ENCODE results near the gene COL26A1. TPM values are rescaled to one million over a fixed set of nuclear protein-coding genes. Genes with fewer than 3 reads are reported as not detected.

Gene COL26A1
- total and polyA plus RNA-seq, 2 experiments from 2014 or later = 11.6 to 19.1 TPM

GRCh38 chr7:101442426-101443070 lies 79.9 kb downstream of the COL26A1 start:
- Histone ChIP-seq H3K36me3 (replicated peaks; ENCODE audit: insufficient read depth, low read depth) (no peaks in the 10 kb centered on the region), H3K4me1 (ENCODE audit: insufficient read depth) (peaks cover 14% of the 10 kb centered on the region), H4K20me1 (ENCODE audit: insufficient read depth, poor library complexity, severe bottlenecking) (no peaks in the 10 kb centered on the region), H2AFZ (no peak overlapping the region), H3K9me3 (ENCODE audit: low read depth) (no peaks in the 10 kb centered on the region), H3K4me2 (peak overlapping the region; percentile 53), H3K27ac (no peak overlapping the region), H3K27me3 (no peaks in the 10 kb centered on the region), H3K9me2 (replicated peaks; ENCODE audit: insufficient read depth) (no peaks in the 10 kb centered on the region), H3K4me3 (no peak overlapping the region), H3K79me2 (no peaks in the 10 kb centered on the region)
- TF ChIP-seq EZH2 (IDR thresholded peaks at IDR 0.05; ENCODE audit: borderline replicate concordance) (no peak), CTCF (IDR thresholded peaks at IDR 0.05; ENCODE audit: poor library complexity) (no peak), EZH2phosphoT487 (IDR thresholded peaks at IDR 0.05; ENCODE audit: low read depth, severe bottlenecking, unreplicated experiment) (no peak)
- no peak for DNase-seq (ENCODE audit: low spot score)
- 62% methylated on average over 15 of the region's 15 CpGs for WGBS (ENCODE audit: low lambda C conversion rate, missing lambda C conversion rate)

GRCh38 chr7:101450064-101450463 lies 87.4 kb downstream of the COL26A1 start:
- Histone ChIP-seq H3K9me2 (replicated peaks; ENCODE audit: insufficient read depth) (no peaks in the 10 kb centered on the region), H3K4me2 (no peak overlapping the region), H4K20me1 (ENCODE audit: insufficient read depth, poor library complexity, severe bottlenecking) (no peaks in the 10 kb centered on the region), H3K4me1 (ENCODE audit: insufficient read depth) (no peaks in the 10 kb centered on the region), H3K27ac (no peak overlapping the region), H3K9me3 (ENCODE audit: low read depth) (no peaks in the 10 kb centered on the region), H3K4me3 (no peak overlapping the region), H3K36me3 (replicated peaks; ENCODE audit: insufficient read depth, low read depth) (no peaks in the 10 kb centered on the region), H3K27me3 (no peaks in the 10 kb centered on the region), H2AFZ (no peak overlapping the region), H3K79me2 (no peaks in the 10 kb centered on the region)
- WGBS (ENCODE audit: low lambda C conversion rate, missing lambda C conversion rate) = 92% methylated on average over 4 of the region's 4 CpGs
- no peak for DNase-seq (ENCODE audit: low spot score)
- TF ChIP-seq EZH2 (IDR thresholded peaks at IDR 0.05; ENCODE audit: borderline replicate concordance) (no peak), EZH2phosphoT487 (IDR thresholded peaks at IDR 0.05; ENCODE audit: low read depth, severe bottlenecking, unreplicated experiment) (no peak), CTCF (IDR thresholded peaks at IDR 0.05; ENCODE audit: poor library complexity) (no peak)

- DNase-seq (ENCODE audit: low spot score) = no peak
Measured at GRCh38 chr7:101453617-101454016, 90.9 kb downstream of the COL26A1 start.

More at GRCh38 chr7:101453617-101454016, 90.9 kb downstream of the COL26A1 start:
- Histone ChIP-seq H3K27me3 (no peaks in the 10 kb centered on the region), H3K27ac (no peak overlapping the region), H3K4me3 (no peak overlapping the region), H3K36me3 (replicated peaks; ENCODE audit: insufficient read depth, low read depth) (no peaks in the 10 kb centered on the region), H3K9me2 (replicated peaks; ENCODE audit: insufficient read depth) (no peaks in the 10 kb centered on the region), H3K4me2 (no peak overlapping the region), H3K4me1 (ENCODE audit: insufficient read depth) (no peaks in the 10 kb centered on the region), H4K20me1 (ENCODE audit: insufficient read depth, poor library complexity, severe bottlenecking) (no peaks in the 10 kb centered on the region), H2AFZ (no peak overlapping the region), H3K9me3 (ENCODE audit: low read depth) (no peaks in the 10 kb centered on the region), H3K79me2 (no peaks in the 10 kb centered on the region)
- TF ChIP-seq EZH2 (IDR thresholded peaks at IDR 0.05; ENCODE audit: borderline replicate concordance) (no peak), CTCF (IDR thresholded peaks at IDR 0.05; ENCODE audit: poor library complexity) (no peak), EZH2phosphoT487 (IDR thresholded peaks at IDR 0.05; ENCODE audit: low read depth, severe bottlenecking, unreplicated experiment) (no peak)
- WGBS (ENCODE audit: low lambda C conversion rate, missing lambda C conversion rate) = 59% methylated on average over 5 of the region's 5 CpGs
